CD4-positive, alpha-beta T cell (primary cell): ENCODE measurements around the gene ITGA4. TPM values are rescaled to one million over a fixed set of nuclear protein-coding genes. Genes with fewer than 3 reads are reported as not detected.

Experiments
- ATAC-seq: fragments of 200-7000 bp; cut with Tn5 transposase; one replicate; pipeline ENCODE4 v1.10.0; 2022; ENCODE audit warnings: mild to moderate bottlenecking; ENCODE audit not compliant: poor library complexity
- CTCF ChIA-PET: fragments of 350-600 bp; sonication (Branson Sonifier 250); formaldehyde crosslinking; loops from one replicate; lab custom pipeline; 2021; ENCODE audit warnings: antibody characterized with exemption, inconsistent platforms; lab: Charles Lee
- POLR2A ChIA-PET: fragments of 350-600 bp; sonication (Branson Sonifier 250); formaldehyde crosslinking; loops from one replicate; lab custom pipeline; 2021; ENCODE audit warnings: antibody characterized with exemption, inconsistent platforms; lab: Charles Lee
- DNase-seq, 14 experiments: peaks; one replicate each; pipeline ENCODE4 v3.0.0-alpha.2; 2013 to 2020; ENCODE audit warnings: mixed read lengths in 2 of 14
- H3K27ac ChIP-seq, 2 donors: one replicate each; pipeline versions ENCODE4 v1.5.1 to v1.7.0; 2013; ENCODE audit warnings: low read length in 2 of 2, low read depth in 1 of 2, mild to moderate bottlenecking in 1 of 2
- H3K27me3 ChIP-seq, 2 experiments: 1 replicate in 1 of 2; 2 replicates in 1 of 2; pipeline versions ENCODE4 v1.6.1 to v1.7.0; 2013; ENCODE audit warnings: low read length in 2 of 2, control low read depth in 1 of 2, mild to moderate bottlenecking in 1 of 2, moderate library complexity in 1 of 2; ENCODE audit not compliant: insufficient read depth in 2 of 2, control insufficient read depth in 1 of 2
- H3K36me3 ChIP-seq: one replicate; pipeline ENCODE4 v1.6.1; 2013; ENCODE audit warnings: low read length, control low read depth; ENCODE audit not compliant: insufficient read depth
- H3K4me1 ChIP-seq: one replicate; pipeline ENCODE4 v1.6.1; 2013; ENCODE audit warnings: low read length, control low read depth; ENCODE audit not compliant: insufficient read depth
- H3K4me3 ChIP-seq: one replicate; pipeline ENCODE4 v1.5.1; 2013; ENCODE audit warnings: mild to moderate bottlenecking, low read length, moderate library complexity
- H3K9me3 ChIP-seq, 2 experiments: 1 replicate in 1 of 2; 2 replicates in 1 of 2; pipeline versions ENCODE4 v1.6.1 to v1.7.0; 2013; ENCODE audit warnings: low read length in 2 of 2, mild to moderate bottlenecking in 2 of 2, control low read depth in 1 of 2, moderate library complexity in 1 of 2; ENCODE audit not compliant: control insufficient read depth in 1 of 2, insufficient read depth in 1 of 2
- H3K27ac Mint-ChIP-seq: one replicate; pipeline ENCODE4 v1.8.0; 2020; ENCODE audit warnings: mixed read lengths
- H3K27me3 Mint-ChIP-seq: one replicate; pipeline ENCODE4 v1.8.0; 2021; ENCODE audit warnings: mixed read lengths
- H3K36me3 Mint-ChIP-seq: one replicate; pipeline ENCODE4 v1.8.0; 2021; ENCODE audit warnings: low read depth, mixed read lengths
- H3K4me1 Mint-ChIP-seq: one replicate; pipeline ENCODE4 v1.8.0; 2021; ENCODE audit warnings: low read depth, mixed read lengths
- H3K4me3 Mint-ChIP-seq: one replicate; pipeline ENCODE4 v1.8.0; 2020; ENCODE audit warnings: mild to moderate bottlenecking, mixed read lengths
- H3K9me3 Mint-ChIP-seq: one replicate; pipeline ENCODE4 v1.8.0; 2020; ENCODE audit warnings: mixed read lengths
- CTCF ChIP-seq: fragments of 200-600 bp; IDR thresholded peaks from one replicate; pipeline ENCODE4 v1.8.0; 2022; ENCODE audit warnings: antibody characterized with exemption, mild to moderate bottlenecking
- intact Hi-C, 2 experiments: fragments of 100-400 bp; cut with DNase I in 1 of 2; cut with micrococcal nuclease in 1 of 2; formaldehyde crosslinking; loops; one replicate each; pipeline versions ENCODE4 v1.15.1 to v1.9.0; 2023 to 2025; cut with DNase I, micrococcal nuclease
- total RNA-seq, 174 experiments: library from RNA in 2 of 174; stranded (reverse) in 2 of 174; gene quantifications; one replicate each; pipeline ENCODE4 v1.2.3 and lab custom pipeline; 2021 to 2026

The ITGA4 gene
- total RNA-seq, 2 experiments from 2014 or later = 79.4 to 79.5 TPM

- peak overlapping the region; percentile 91 for H3K4me3 ChIP-seq
- CTCF ChIA-PET = no interaction called here
- TF ChIP-seq CTCF = no peak
- POLR2A ChIA-PET = no interaction called here
- H3K27me3 ChIP-seq = no peaks in the 10 kb centered on the region
- H3K4me3 Mint-ChIP-seq = peak overlapping the region; percentile 62
- peak overlapping the region; percentile 30 to 51 for H3K27ac ChIP-seq
- H3K27me3 Mint-ChIP-seq = no peaks in the 10 kb centered on the region
- DNase-seq = peak in 1 of 14 experiments; percentile 46
- H3K27ac Mint-ChIP-seq = peak overlapping the region; percentile 84
- H3K9me3 Mint-ChIP-seq = no peaks in the 10 kb centered on the region
- H3K4me1 ChIP-seq = peaks cover 25% of the 10 kb centered on the region
- peaks cover 43% of the 10 kb centered on the region for H3K36me3 ChIP-seq
- no peaks in the 10 kb centered on the region for H3K9me3 ChIP-seq
- ATAC-seq = peak; percentile 20
- H3K4me1 Mint-ChIP-seq = peaks cover 97% of the 10 kb centered on the region
- peaks cover 53% of the 10 kb centered on the region for H3K36me3 Mint-ChIP-seq
- intact Hi-C loops = loop anchor here (10.0 kb wide), 2 partner anchors 489 to 1339 kb away; no protein-coding TSS in a partner anchor
Observed at GRCh38 chr2:181463588-181463987, 6.4 kb downstream of the ITGA4 start.

- DNase-seq (peak in 1 of 14 experiments; percentile 41), ATAC-seq (no peak)
- H3K9me3 Mint-ChIP-seq = no peaks in the 10 kb centered on the region
- peak overlapping the region; percentile 49 for H3K4me3 Mint-ChIP-seq
- ChIA-PET CTCF (no interaction called here), POLR2A (interaction anchor here (0.5 kb wide), 1 partner anchor 64 kb away, joined by 3 read pairs; no protein-coding TSS in a partner anchor)
- H3K27ac Mint-ChIP-seq = peak overlapping the region; percentile 84
- intact Hi-C loops = loop anchor here (1.0 to 10.0 kb wide), 4 partner anchors 8 to 1340 kb away; partner anchors contain the start of gene ITGA4 (in 1 of the 2)
- TF ChIP-seq CTCF = no peak
- Histone ChIP-seq H3K27me3 (no peaks in the 10 kb centered on the region), H3K36me3 (peaks cover 50% of the 10 kb centered on the region), H3K4me3 (peak overlapping the region; percentile 2), H3K4me1 (peaks cover 25% of the 10 kb centered on the region), H3K9me3 (no peaks in the 10 kb centered on the region), H3K27ac (peak overlapping the region; percentile 8 to 37)
- H3K27me3 Mint-ChIP-seq = no peaks in the 10 kb centered on the region
- peaks cover 89% of the 10 kb centered on the region for H3K4me1 Mint-ChIP-seq
- H3K36me3 Mint-ChIP-seq = peaks cover 59% of the 10 kb centered on the region
Observed at GRCh38 chr2:181464966-181465365, 7.8 kb downstream of the ITGA4 start.

GRCh38 chr2:181465676-181466375, 8.6 kb downstream of the ITGA4 start:
- H3K27ac ChIP-seq = peak overlapping the region; percentile 8 to 23
- POLR2A ChIA-PET = interaction anchor here (1.1 to 3.9 kb wide), 3 partner anchors 9 to 178 kb away, joined by 3 to 45 read pairs (median 4); partner anchors contain the start of gene ITGA4
- ATAC-seq (no peak), DNase-seq (peak in 1 of 14 experiments; percentile 50)
- peaks cover 31% of the 10 kb centered on the region for H3K4me1 ChIP-seq
- Mint-ChIP-seq H3K9me3 (no peaks in the 10 kb centered on the region), H3K27ac (peak overlapping the region; percentile 84), H3K36me3 (peaks cover 67% of the 10 kb centered on the region), H3K27me3 (no peaks in the 10 kb centered on the region), H3K4me3 (peak overlapping the region; percentile 42), H3K4me1 (peaks cover 89% of the 10 kb centered on the region)
- H3K4me3 ChIP-seq = no peak overlapping the region
- CTCF ChIA-PET = interaction anchor here (0.6 to 6.1 kb wide), 19 partner anchors 8 to 361 kb away, joined by 3 to 43 read pairs (median 3); partner anchors contain the start of gene ITGA4
- no peaks in the 10 kb centered on the region for H3K9me3 ChIP-seq
- no peak for TF ChIP-seq CTCF
- no peaks in the 10 kb centered on the region for H3K27me3 ChIP-seq
- peaks cover 55% of the 10 kb centered on the region for H3K36me3 ChIP-seq
- intact Hi-C loops = loop anchor here (1.0 to 10.0 kb wide), 6 partner anchors 9 to 1341 kb away; partner anchors contain the start of gene ITGA4 (in 1 of the 2)
